Measurements from ENCODE around the gene PALLD. TPM values are rescaled to one million over a fixed set of nuclear protein-coding genes. Genes with fewer than 3 reads are reported as not detected.

PALLD gene
- total RNA-seq, 1 experiment from 2014 or later, result 26.7 TPM

- DNase-seq (no peak), ATAC-seq (no peak)
- Histone ChIP-seq H3K27me3 (ENCODE audit: low read length) (no peaks in the 10 kb centered on the region), H3K27ac (ENCODE audit: low read length) (no peak overlapping the region), H2AFZ (ENCODE audit: low read length) (no peak overlapping the region), H4K20me1 (ENCODE audit: low read length) (no peaks in the 10 kb centered on the region), H3F3A (ENCODE audit: low read length, unreplicated experiment) (no peaks in the 10 kb centered on the region), H3K79me2 (ENCODE audit: low read length) (no peaks in the 10 kb centered on the region), H3K36me3 (ENCODE audit: low read depth, low read length) (no peaks in the 10 kb centered on the region), H3K4me1 (ENCODE audit: insufficient read depth, low read length) (peaks cover 10% of the 10 kb centered on the region), H3K4me2 (ENCODE audit: low read length) (no peak overlapping the region), H3K4me3 (ENCODE audit: low read length) (no peak overlapping the region), H3K9ac (ENCODE audit: low read length) (no peak overlapping the region), H3K9me2 (replicated peaks; ENCODE audit: low read length) (no peaks in the 10 kb centered on the region), H3K9me3 (ENCODE audit: low read length) (no peaks in the 10 kb centered on the region)
- intact Hi-C loops (cut with micrococcal nuclease), result no loop called here
- ChIA-PET CTCF (no interaction called here), POLR2A (ENCODE audit: unreplicated experiment) (no interaction called here)
- BruUV-seq (replicated peaks), result no TSS peak
- TF ChIP-seq CTCF (conservative IDR thresholded peaks at IDR 0.05; ENCODE audit: low read depth, low read length) (no peak), EZH2phosphoT487 (IDR thresholded peaks at IDR 0.05; ENCODE audit: borderline replicate concordance, low read length) (no peak), EZH2 (IDR thresholded peaks at IDR 0.05; ENCODE audit: low read length, unreplicated experiment) (no peak)
Observed at GRCh38 chr4:168751263-168752225, 254.7 kb downstream of the PALLD start.

DNA sequence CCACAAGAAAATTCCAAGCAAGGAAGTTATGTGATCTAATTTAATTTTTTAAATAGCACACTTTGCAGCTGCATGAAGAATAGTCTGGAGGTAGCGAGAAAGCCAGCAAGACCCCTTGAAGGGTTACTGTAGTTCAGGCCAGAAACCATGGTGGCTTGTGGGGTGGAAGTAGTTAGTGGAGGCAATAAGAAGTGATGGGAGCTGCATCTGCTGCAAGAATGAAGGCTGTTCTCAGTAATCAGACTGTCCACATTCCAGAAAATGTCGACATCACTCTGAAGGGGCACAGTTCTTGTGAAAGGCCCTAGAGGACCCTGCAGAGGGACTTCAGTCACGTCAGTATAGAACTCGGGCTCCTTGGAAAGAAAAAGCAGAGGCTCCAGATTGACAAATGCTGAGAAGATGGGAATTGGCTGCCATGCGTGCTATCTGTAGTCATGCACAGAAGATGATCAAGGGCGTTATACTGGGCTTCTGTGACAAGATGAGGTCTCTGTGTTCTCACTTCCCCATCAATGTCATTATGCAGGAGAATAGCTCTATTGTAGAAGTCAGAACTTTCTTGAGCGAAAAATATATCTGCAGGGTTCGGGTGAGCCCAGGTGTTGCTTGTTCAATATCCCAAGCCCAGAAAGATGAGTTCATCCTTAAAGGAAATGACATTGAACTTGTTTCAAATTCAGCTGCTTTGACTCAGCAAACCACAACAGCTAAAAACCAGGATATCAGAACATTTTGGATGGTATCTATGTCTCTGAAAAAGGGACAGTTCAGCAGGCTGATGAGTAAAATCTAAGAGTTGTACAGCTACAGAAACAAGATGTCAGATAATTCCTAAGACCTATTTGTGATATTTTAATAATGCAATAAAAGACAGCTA is 259.0 kb downstream of the PALLD start:
- POLR2A ChIA-PET (ENCODE audit: unreplicated experiment), result no interaction called here
- CTCF ChIA-PET, result no interaction called here
- intact Hi-C loops (cut with micrococcal nuclease), result no loop called here
- Histone ChIP-seq H2AFZ (ENCODE audit: low read length) (no peak overlapping the region), H3K4me2 (ENCODE audit: low read length) (no peak overlapping the region), H3K4me3 (ENCODE audit: low read length) (no peak overlapping the region), H3K4me1 (ENCODE audit: insufficient read depth, low read length) (peaks cover 10% of the 10 kb centered on the region), H3K79me2 (ENCODE audit: low read length) (no peaks in the 10 kb centered on the region), H3K27ac (ENCODE audit: low read length) (no peak overlapping the region), H3K9me3 (ENCODE audit: low read length) (no peaks in the 10 kb centered on the region), H3F3A (ENCODE audit: low read length, unreplicated experiment) (no peaks in the 10 kb centered on the region), H3K36me3 (ENCODE audit: low read depth, low read length) (no peaks in the 10 kb centered on the region), H3K27me3 (ENCODE audit: low read length) (no peaks in the 10 kb centered on the region), H3K9ac (ENCODE audit: low read length) (no peak overlapping the region), H4K20me1 (ENCODE audit: low read length) (no peaks in the 10 kb centered on the region), H3K9me2 (replicated peaks; ENCODE audit: low read length) (no peaks in the 10 kb centered on the region)
- TF ChIP-seq CTCF (conservative IDR thresholded peaks at IDR 0.05; ENCODE audit: low read depth, low read length) (no peak), EZH2 (IDR thresholded peaks at IDR 0.05; ENCODE audit: low read length, unreplicated experiment) (no peak)
- no TSS peak for BruUV-seq (replicated peaks)
- DNase-seq (peak; percentile 27), ATAC-seq (no peak)
